Activated T-helper 9 cell treated with anti-CD3 and anti-CD28 coated beads, Interleukin-2, amount 50 U/mL, for 16 hours (primary cell): Measurements from ENCODE around the gene ARRB2.
A peak's percentile ranks its signal among the peaks of the same experiment; 100 is the strongest.
"Not testable (repeated sequence)": the region's sequence is repeated elsewhere in the genome, so short reads cannot be mapped to it uniquely, and the experiment has no call there.

Source experiments
- DNase-seq: peaks from one replicate; pipeline ENCODE4 v3.0.0-alpha.2; 2020; ENCODE audit warnings: low read depth

Gene ARRB2

DNA sequence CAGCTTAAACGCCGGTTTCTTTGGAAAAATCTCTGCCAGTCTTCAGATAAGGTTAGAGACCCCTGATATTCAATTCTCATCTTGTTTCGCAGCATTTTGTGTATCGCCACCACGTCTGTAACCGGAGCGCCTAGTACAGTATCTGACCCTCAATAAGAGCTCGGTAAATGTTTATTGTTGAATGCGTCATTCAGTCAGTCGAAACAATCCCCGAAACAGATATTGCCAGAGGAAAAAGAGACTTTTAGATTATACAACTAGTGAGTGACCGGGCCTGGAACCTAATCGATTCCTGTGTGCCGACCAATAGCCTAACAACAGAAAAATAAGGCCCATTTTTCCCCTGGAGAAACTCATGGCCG lies 7.1 kb upstream of the ARRB2 start:
- no peak for DNase-seq

DNA sequence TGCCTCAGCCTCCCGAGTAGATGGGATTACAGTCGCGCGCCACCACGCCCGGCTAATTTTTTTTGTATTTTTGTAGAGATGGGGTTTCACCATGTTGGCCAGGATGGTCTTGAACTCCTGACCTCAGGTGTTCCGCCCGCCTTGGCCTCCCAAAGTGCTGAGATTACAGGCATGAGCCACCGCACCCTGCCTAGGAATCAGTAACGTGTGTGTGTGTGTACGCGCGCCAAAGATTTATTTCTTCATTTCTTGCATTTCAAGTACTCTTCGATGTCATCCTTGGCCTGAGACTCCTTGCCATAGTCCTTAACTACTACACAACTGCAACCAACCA lies 5.9 kb upstream of the ARRB2 start:
- DNase-seq: not testable (repeated sequence)

DNA sequence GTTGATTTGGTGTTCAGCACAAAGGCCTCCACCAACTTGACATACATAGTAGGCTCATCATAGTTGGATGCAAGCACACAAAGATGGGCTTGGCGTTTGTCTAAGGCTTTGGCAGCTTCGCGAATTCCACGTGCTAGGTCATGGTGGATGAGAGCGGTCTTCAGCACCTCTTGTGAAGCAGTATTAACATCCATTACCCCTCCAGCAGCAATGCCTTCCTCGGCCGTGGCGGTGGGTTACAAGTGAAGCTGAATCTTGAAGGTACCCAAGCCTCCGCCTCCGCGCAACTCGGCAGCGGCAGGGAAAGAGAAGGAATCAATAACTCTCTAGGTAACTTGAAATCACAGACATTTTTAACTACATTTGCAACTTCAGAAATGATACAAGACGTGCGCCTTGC lies 5.4 kb upstream of the ARRB2 start:
- DNase-seq: no peak

DNA sequence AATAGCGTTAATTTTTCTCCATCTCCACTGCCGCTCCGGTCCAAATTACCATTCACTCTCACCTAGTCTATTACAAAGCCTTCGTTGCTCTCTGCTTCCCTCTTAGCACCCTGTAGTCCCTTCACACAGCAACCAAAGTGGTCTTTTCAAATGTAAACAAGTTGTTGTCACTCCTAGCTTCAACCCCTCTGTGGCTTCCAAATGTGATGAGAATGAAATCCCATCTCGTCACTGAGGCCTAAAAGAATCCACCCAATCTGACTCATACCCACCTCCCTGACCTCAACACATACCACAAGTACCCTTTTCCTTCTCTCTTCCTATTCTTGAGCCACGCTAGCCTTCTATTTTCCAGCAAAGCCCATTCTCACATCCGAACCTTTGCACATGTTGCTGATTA lies 4.3 kb upstream of the ARRB2 start:
- no peak for DNase-seq

DNA sequence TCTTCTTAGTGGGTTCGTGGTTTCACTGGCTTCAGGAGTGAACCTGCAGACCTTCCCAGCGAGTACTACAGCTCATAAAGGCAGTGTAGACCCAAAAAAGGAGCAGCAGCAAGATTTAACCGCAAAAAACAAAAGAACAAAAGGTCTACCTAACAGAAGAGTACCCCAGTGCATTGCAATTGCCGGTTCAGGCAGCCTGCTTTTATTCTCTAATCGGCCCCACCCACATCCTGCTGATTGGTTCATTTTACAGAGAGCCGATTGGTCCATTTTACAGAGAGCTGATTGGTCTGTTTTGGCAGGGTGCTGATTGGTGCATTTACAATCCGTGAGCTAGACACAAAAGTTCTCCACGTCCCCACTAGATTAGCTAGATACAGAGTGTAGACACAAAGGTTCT lies 2.0 kb upstream of the ARRB2 start:
- no peak for DNase-seq

DNA sequence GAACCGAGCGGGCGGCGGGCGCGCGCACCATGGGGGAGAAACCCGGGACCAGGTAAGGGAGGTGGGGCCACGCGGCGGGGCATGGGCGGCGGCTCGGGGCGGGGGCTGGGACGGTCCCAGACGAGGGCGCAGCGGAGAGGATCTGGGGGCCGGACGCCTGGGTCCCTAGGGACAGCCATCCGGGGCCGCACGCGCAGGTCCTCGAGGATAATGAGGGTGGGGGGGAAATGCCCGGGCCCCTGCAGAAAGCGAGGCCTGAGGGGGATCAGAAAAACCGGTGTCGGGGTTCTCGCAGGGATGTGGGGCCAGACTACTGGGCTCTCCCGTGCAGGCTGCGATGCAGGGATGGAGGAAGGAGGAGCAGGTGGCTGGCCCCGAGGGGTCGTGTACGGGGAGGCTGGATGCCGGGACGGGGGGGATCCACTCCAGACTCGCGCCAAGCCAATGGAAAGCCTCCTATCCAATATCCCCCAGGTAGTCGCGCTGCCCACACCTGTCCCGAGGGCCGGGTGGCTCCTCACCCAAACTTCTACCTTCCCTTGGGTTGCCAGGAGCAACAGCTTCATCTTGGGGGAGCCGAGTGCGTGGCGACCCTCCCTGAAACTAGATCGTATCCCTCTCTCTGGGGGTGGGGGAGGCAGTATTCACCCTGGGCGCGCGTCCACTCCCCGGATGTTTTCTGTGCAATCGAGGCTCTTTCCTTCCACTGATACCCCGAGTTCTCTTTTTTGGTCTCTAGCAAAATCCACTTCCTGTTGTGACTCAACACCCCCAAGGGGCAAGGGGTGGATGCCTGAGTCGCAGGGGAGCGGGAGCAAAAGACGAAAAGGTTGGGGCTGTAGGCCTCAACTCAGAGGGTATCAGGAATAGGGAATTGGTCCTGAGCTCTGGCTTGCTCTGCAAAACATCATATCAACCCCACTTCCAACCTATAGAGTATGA lies 532 bp downstream of the ARRB2 start:
- DNase-seq: peak; percentile 28

DNA sequence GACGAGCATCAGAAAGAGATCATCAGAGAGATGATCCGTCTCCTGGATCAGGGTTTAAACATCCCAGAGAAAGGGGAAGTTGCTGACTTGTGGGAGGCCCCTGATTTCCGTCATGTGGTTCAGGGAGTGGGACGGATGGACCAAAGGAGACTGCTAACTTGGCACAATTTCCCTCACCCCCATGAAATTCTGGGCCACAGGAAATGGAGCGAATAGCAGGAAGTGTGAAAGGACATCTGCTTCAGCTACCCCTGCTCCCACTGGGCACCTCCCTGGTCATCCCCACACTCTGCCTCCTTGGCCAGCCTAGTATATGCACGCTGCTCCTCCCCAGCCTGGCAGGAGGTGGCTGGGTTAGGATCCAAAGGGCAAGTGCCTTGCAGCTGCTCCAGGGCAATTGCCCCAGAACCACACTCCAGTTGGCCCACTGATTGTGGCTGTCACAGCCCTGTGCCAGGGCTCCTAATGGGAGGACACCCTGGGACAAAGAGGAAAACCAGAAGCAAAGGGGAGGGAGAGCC lies 1.3 kb downstream of the ARRB2 start:
- no peak for DNase-seq

DNA sequence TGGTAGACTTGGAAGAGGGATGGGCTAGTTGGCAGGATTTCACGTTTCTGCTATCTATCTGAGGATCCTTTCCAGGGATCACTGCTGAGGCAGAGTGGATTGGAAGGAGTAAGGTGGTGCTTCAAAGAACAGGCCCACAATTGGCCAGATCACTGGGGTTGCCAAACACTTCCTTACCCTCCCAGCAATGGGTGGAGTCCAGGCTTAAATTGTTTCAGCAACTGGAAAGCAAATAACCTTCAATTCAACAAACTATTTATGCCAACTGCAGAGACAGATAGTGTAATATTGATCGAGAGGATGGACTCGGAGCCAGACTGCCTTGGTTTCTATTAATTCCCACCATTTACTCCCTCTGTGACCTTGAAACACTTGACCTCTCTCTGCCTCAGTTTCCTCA lies 2.1 kb downstream of the ARRB2 start:
- no peak for DNase-seq

DNA sequence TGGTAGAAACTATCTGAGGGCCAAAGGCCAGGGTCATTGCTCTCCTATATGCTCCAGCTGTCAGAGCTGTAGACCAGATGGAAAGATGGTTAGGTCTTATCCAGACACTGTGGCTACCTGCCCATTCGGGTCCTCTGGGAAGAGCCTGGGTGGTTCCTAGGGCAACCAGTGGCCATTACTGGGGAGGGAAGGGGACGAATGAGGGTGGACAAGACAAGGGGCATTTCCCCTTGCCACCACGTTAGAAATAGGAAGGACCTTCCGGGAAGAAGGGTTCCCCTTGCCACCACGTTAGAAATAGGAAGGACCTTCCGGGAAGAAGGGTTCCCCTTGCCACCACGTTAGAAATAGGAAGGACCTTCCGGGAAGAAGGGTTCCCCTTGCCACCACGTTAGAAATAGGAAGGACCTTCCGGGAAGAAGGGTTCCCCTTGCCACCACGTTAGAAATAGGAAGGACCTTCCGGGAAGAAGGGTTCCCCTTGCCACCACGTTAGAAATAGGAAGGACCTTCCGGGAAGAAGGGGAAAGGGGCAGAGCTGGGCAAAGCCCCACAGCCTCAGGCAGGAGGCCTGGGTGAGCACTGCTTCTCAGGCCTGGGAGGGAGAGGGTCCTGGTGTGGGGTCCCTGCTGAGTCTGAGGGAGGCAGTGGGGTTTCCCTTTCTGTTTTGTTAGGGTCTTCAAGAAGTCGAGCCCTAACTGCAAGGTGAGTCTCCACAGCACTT lies 4.1 kb downstream of the ARRB2 start:
- not testable (repeated sequence) for DNase-seq

DNA sequence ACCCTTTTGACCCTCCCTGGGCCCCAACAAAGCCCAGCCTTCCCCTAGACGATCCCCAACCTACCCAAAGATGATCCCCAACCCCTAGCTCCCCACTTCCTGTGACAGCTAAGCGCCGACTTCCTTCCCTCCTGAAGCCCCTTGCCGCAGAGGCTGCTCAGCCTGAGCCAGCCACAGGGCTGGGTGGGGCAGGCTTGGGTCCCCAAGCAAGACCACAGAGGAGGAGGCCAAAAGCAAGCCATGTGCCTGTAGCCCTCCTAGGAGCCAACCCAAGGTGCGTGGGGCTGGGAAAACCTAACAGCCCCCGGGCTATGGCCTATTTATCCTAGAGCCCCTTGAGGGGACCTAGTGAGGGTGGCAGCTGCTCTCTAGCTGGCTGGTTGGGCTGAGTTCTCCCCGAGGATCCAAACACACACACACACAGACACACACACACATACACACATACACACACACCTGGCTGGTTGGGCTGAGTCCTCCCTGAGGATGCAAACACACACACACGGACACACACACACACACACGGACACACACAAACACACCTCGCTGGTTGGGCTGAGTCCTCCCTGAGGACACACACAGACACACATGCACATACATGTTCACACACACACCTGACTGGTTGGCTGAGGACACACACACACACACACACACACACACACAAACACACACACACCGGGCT lies 4.8 kb downstream of the ARRB2 start:
- DNase-seq: peak; percentile 34

DNA sequence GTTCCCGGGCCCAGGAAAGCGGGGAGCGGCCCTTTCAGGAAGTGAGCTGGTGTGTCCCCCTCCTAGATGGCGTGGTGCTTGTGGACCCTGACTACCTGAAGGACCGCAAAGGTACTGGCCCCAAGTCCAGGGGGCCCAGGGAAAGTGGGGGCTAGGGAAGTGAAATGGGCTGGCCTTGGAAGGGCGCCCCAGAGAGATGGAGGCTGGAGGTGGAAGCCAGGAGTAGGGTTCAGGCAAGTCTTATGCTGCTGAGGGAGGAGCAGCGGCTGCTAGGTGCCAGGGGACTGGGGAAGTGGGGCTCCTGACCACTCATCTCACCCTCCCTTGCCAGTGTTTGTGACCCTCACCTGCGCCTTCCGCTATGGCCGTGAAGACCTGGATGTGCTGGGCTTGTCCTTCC lies 5.6 kb downstream of the ARRB2 start:
- no peak for DNase-seq

DNA sequence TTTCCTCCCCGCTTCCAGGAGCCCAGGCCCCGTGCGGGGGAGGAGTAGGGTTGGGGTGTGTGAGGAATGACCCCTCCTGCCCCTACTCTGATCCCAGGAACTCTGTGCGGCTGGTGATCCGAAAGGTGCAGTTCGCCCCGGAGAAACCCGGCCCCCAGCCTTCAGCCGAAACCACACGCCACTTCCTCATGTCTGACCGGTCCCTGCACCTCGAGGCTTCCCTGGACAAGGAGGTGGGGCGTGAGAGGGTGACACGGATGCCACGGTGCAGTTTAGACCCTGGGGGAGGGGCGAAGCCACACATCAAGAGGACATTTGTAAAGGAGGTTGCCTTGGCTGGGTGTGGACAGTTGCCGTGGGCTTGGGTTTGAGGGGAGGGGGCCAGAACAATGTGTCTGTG lies 7.4 kb downstream of the ARRB2 start:
- no peak for DNase-seq

DNA sequence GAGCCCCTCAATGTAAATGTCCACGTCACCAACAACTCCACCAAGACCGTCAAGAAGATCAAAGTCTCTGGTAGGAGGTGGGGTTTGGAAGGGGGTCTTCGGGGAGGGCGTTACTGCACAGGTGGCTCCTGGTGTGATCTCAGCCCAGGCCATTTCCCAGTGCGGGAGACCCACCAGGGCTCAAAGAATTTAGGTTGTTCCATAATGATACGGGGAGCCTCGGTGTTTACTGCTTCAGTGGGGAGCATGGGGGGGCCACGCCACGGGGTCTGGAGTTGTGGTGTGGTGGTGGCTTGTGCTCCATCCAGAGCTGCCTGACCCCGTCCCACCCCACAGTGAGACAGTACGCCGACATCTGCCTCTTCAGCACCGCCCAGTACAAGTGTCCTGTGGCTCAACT lies 7.8 kb downstream of the ARRB2 start:
- no peak for DNase-seq

DNA sequence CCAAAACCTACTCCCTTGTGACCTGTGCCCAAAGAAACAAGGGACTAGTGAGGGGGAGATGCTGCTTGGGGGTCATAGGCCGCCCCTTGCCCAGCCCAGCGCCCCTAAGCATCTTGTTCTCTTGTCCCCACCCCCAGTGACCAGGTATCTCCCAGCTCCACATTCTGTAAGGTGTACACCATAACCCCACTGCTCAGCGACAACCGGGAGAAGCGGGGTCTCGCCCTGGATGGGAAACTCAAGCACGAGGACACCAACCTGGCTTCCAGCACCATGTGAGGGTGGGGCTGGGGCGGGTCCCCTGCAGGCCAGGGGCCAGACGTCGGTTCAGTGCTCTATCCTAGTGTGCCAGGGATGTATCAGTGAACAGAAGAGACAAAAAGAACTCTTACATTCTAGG lies 8.7 kb downstream of the ARRB2 start:
- DNase-seq: no peak

DNA sequence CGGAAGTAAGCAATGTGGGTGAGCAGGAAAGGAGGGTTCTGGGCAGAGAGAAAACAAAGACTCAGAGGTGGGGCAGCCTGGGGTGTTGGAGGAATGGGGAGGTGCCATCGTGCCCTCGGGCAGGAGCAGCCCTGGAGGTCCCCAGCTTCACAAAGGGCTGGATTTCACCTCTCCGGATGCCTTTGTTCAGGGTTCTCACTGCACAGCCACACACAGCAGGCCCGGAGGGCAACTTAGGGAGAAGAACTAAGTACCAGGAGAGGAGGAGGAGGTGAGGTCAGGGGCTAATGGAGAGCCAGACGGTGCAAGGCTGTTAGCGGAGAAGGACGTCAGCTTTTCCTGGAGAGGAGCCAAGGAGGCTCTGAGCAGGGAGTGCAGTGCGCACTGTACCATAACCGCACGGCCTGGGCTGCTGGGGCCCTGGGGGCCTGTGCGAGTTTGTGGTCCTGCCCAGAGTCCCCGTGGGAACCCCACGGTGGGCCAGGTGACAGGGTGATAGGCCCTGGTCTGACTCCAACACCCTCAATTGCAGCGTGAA lies 9.3 kb downstream of the ARRB2 start:
- DNase-seq: no peak

DNA sequence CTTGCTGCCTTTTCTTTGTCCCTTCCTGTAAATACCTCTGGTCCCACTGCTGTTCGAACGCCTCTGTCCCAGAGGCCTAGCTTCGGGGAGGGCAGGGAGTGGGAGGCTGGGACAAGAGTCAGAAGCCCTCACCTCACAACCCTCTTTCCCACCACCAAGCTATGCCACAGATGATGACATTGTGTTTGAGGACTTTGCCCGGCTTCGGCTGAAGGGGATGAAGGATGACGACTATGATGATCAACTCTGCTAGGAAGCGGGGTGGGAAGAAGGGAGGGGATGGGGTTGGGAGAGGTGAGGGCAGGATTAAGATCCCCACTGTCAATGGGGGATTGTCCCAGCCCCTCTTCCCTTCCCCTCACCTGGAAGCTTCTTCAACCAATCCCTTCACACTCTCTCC lies 10.4 kb downstream of the ARRB2 start:
- no peak for DNase-seq

DNA sequence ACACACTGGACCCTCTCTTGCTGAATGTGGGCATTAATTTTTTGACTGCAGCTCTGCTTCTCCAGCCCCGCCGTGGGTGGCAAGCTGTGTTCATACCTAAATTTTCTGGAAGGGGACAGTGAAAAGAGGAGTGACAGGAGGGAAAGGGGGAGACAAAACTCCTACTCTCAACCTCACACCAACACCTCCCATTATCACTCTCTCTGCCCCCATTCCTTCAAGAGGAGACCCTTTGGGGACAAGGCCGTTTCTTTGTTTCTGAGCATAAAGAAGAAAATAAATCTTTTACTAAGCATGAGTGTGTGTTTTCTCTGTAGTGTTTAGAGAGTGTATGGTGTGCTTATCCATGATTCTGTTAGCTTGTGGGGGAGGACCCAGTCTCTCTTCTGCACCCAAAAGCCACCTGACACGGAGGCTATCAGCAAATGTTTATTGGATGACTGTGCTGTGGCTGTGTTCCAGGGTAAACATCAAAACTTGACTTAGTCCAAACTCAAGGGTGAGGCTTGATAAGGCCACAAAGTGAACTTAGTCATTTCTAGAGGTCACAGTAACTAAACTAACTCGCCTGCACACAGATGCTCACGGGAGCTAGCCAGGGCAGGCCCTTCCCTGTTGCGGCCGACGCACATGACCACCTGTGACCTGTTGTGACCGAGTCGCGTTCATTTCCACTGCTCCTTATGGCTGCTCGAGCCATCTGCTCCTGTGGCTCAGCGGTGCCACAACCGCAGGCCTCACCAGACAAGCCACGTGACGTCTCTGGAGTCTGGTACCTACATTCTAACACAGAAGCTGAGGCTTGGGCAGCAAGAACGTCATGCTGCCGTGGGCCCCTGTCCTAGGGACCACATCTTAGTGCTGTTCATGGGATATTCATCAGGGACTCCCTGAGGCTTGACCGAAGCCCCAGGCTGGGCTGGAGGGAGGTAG lies 11.0 kb downstream of the ARRB2 start:
- DNase-seq: no peak

DNA sequence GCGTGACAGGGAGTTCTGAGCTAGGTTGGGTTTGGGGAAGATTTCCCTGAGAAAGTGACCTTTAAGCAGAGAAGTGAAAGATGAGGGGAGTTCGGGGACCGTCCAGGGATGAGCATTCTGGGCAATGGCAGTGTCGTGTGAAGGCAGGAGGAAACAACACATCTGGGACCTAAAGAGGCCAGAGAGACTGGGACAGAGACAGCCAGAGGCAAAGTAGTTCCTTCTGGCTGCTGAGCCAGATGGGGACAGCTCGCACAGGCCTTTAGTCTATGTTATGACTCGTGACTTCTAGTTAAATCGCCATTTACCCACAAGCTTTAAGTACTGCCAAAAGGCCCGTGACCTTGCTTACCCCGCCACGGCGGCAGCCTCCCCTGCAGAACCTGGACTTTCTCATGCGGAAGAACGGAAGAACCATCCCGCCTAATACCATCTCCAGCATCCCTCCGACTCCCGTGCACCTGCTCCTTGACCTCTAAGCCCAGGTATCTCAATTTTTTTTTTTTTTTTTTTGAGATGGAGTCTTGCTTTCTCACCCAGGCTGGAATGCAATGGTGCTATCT lies 12.3 kb downstream of the ARRB2 start:
- DNase-seq: no peak

DNA sequence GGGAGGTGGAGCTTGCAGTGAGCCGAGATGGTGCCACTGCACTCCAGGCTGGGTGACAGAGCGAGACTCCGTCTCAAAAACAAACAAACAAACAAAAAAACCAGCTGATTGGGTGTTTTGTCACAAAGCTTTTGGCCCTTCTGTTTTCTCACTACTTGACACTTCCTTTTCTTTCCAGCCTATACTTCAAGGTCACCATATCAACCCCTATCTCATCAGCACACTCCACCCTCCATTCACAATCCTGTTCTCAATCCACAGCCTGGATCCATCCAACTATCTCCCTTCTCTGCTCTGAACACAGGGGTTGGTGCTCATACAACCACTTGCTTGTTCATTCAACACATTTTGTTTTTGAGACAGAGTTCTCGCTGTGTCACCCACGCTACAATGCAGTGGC lies 14.2 kb downstream of the ARRB2 start:
- DNase-seq: no peak

DNA sequence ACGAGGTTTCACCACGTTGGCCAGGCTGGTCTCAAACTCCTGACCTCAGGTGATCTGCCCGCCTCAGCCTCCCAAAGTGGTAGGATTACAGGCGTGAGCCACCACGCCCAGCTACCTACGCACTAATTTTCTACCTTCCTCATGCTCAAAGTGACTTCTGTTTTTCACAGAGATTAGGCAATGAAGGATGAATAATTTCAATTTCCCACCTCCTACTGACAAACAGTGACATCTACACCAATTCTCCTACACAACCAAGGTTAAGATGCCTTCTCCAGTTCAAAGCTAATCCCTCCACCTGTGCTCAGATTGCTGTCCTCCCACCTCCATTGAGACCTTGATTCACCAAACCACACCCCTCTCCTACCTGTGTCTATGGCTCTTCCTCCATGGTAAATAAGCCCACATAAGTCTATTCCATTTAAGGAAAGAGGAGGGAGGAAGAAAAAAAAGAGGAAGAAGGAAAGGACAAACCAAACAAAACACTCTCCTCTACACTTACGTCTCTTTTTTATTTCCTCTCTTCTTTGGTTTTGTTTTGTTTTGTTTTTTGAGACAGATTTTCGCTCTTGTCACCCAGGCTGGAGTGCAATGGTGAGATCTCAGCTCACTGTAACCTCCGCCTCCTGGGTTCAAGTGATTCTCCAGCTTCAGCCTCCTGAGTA lies 15.3 kb downstream of the ARRB2 start:
- DNase-seq: no peak

DNA sequence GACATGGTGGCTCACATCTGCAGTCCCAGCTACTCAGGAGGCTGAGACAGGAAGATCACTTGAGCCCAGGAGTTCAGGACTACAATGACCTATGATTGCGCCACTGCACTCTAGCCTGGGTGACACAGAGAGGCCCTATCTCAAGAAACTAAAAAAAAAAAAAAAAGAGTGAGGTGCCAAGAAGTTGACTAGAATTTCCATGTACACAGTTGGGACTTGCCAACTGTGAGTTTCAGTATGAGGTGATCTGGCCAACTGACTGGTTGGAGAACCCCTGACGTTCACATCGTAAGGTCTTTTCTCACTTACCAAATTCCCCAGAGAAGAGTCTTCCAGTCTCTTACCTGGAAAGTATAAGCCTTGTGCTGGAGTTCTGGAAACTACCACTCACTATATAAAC lies 17.7 kb downstream of the ARRB2 start:
- no peak for DNase-seq
